Activated naive CD4-positive, alpha-beta T cell treated with anti-CD3 and anti-CD28 coated beads, Interleukin-2, amount 50 U/mL, for 16 hours (primary cell): ENCODE measurements around the gene NPHP3.
A peak's percentile ranks its signal among the peaks of the same experiment; 100 is the strongest.

Experiments
- DNase-seq: peaks from one replicate; pipeline ENCODE4 v3.0.0-alpha.2; 2020

NPHP3 gene

DNA sequence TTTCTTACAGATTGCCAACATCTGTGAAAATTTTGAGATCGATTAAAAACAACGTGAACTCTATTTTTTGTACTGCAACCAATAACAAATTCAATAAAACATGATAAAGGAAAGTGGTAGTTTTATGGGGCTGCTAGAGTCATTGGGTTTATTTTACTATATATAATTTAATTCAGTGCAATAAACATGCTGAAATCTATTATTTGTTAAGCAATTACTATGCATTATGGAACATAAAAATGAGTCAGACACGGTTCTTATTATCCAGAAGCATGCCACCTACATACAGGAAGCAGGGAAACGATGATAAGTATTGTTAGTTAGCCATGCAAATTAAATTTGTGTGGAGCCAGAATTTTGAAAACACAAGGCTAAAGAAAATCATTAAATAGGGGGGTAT, 27.2 kb downstream of the NPHP3 start:
- DNase-seq, result no peak

DNA sequence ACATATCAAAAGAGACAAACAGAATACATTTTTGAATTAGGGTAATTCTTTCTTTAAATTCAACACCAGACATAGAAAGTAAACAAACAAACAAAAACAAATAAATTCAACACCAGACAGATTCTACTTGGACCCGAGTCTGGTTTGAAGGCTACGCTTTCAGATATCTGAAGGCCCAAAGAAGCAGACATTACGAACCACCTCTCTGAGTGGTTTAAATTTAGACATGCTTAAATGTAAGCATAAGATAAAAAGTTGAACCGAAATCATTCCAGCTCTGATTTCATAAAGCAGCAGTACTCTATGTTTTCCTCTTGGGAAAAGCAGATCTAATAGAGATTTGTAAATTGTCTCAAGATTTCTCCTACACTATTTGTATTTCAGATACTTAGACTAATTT, 32.2 kb downstream of the NPHP3 start:
- no peak for DNase-seq

DNA sequence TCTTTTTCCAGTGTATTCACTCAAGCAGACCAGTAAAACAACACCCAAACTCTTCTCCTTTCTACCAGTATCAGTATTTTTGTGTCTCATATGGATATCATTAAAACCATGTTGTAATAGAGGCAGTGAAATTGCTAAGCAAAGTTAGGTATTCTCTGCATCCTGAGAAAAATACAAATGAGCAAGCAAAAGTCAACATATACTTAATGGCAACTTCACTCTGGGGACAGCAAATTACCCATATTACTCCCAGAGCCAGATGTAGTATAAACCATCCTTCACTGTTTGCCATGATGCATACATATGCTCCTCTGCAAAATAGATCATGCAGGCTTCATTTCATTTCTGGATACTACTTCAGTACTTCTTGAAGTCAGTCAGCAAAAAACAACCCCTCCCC, 40.0 kb downstream of the NPHP3 start:
- no peak for DNase-seq

DNA sequence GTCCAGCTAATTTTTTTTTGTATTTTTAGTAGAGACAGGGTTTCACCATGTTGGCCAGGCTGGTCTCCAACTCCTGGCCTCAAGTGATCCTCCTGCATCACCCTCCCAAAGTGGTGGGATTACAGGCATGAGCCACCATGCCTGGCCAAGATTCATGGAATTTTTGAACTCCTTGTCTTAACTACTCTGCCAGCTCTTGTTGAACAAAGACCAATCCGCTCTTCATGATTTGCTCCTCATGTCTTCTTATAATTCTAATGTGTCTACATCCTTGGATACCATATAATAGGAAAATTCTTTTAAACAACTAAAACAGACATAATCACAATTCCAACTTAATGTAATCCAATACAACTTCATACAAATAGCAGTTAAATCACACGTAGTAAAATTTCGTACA, 40.8 kb downstream of the NPHP3 start:
- DNase-seq, result no peak

DNA sequence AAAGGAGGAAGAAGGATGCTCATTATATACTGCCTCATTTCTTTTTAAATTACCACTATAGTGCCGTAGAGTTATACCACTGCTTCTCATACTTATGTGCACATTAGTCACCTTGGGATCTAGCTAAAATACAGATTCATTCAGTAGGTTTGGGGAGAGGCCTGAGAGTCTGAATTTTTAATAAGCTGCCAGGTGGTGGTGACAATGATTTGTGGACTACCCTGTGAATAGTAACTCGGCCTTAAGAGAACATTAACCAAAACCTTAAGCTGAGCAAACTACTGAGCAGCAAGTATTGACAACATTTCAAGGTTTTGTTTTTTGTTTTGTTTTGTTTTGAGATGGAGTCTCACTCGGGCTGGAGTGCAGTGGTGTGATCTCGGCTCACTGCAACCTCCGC, 42.3 kb downstream of the NPHP3 start:
- DNase-seq, result no peak

DNA sequence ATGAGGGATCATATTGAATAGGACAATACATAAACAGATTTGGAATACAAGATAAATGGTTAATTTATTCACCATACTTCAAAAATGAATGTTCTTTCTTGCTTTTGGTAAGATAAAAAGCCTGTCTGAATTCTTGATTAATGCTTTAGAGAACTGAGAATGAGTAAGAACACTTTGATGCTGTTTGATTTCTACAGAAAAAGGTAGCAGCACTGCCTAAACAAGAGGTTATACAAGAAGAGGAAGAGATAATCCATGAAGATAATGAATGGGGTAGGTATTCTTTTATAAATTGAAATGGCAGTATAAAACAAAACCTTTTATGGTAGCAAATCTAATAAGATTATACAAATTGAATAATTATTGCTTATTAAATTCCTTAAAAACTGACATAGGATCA, 46.8 kb downstream of the NPHP3 start:
- DNase-seq, result no peak

DNA sequence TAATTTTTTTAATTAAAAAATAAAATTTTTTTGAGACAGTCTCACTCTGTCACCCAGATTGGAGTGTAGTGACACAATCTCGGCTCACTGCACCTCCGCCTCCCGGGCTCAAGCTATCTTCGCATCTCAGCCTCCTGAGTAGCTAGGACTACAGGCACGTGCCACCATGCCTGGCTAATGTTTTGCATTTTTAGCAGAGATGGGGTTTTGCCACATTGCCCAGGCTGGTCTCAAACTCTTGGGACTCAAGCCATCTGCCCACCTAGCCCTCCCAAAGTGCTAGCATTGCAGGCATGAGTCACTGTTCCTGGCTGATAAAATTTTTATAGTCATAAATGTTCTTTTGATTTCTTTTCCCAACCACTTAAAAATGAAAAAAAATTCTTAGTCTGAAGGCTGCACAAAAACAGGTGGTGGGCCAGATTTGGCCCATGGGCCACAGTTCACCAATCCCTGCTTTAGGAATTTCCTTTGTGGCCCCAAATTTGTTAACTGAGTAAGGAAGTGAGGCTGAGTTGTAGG, 52.9 kb downstream of the NPHP3 start:
- DNase-seq, result no peak

DNA sequence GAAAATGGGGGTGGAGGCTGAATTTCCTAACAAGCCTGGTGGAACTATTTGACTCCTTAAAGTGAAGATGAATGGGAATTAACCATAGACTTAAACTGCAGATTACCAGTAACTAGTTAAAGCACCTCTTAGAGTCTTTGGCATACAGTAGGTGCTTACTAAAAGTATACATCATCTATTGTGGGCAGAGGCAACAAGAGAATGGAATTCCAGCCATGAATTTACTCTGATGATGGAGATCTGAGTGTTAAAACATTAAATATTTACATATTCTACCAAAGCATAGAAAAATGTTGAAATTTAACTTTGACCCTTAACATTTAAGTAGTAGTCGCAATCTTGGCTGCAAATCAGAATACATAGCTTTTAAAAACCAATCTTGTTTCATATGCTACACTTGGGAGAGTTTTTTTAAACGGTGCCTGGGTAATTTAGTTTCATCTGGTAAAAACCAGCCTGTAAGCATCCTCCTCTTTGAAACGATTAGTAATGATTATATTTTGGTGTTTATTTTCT, 56.9 kb downstream of the NPHP3 start:
- DNase-seq, result no peak

DNA sequence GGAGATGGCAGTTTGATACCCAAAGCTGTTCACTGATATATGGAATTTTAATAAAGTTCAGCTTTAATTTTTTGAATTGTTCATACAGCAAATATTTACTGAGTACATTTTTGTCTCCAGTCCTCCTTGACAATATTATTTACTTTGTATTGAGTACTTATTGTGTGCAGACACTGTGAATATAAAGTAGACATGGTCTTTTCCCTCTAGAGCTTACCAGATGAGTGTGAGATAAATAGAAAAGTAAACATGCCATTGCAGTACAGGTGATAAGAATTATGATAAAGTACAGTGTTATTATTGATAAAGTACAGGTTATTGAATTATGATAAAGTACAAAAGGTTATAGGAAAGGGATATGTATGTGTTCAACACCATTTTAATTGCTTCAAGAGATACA, 60.0 kb downstream of the NPHP3 start:
- DNase-seq, result no peak

DNA sequence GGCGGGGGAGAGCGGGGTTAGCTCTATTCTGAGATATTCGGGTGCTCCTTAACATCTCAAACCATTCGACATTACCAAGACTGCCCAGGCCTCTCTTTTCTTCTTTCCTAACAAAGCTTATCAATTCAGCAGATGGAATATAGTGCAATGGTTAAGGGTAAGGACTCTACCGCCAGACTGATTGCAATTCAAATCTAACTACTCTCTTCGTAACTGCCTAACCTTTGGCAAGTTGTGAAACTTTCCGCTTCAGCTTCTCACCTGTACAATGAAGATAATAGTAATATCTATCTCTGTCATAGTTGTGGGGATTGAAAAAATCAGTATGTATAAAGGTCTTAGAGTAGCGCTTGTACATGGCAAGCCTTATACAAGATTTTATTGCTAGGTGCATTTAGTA, 61.1 kb downstream of the NPHP3 start:
- no peak for DNase-seq

DNA sequence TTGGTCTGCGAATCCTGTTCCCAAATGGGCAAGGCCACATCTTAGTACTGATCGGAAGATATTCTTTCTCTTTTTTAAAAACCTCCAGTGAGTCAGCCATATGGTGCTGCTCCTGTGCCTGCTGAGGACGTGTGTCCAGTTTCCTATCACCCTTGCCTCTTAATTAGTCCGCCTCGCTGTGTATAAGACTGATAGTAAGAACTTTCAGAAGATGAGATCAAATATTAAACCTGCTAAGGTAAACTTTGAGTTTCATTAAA, 61.5 kb downstream of the NPHP3 start:
- no peak for DNase-seq

DNA sequence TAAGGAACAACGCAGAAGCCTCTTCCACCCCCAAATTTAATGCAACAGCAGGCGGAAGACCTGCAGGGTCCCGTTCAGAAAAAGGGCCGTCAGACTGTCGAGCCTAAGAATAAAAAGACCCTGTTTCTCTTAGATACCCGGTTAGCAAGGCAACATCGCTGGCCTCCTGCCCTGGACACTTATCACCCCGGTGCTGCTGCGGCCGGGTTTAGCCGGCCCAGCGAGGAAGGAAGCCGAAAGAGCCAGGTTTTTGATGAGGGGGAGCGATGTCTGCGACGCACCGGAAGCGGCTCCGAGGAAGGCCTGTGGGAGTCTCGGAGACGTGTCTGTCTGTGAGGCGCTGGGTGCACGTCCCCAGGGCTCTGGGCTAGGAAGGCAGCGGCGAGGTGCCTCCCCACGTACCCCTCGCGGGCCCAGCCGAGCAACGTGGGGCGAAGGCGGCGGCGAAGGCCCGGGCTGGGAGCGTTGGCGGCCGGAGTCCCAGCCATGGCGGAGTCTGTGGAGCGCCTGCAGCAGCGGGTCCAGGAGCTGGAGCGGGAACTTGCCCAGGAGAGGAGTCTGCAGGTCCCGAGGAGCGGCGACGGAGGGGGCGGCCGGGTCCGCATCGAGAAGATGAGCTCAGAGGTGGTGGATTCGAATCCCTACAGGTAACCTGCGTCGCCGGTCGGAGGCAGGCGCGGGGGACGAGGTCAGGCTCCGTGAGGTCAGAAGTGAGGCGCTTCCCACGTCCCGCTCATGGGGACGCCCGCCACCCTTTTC, 62.0 kb downstream of the NPHP3 start, which contains the start of gene UBA5:
Gene UBA5 (plus strand): TSS at position 278 of the 759 bp plus-strand sequence. CDS start 209 bp downstream, at position 487.
- peak; percentile 77 for DNase-seq

DNA sequence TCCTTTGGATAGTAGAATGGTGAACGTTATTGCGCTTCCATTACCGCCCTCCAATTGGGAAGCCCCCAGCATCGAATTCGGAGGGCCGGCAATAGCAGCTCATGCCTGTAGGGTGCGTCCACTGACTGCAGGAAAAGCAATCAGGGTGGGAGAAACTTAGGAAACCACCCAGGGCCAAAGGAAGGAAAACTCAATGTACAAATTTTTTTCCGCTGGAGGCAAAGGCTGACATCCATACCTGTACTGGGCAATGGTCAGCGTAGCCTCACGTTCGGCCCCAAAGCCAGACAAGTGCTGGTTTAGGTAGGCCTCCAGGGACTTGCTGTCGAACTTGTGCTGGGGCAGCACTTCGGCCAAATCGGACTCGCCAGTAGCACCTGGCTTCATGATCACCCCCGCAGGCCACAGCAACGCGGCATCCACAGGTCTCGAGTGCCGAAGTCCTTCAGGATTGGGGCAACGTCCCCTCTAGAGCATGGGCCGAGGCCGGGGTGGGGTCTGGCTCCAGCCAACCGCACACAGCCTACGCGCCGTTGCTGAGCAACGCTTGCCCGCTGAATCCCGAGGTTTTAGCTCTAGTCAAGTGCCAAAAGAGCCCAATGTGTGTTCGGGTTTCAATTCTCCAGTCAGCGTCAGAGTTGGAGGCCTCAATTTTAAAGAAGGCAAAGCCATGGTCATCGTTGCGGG, 62.7 kb downstream of the NPHP3 start, which contains the start of gene ACAD11:
Gene ACAD11 (minus strand): TSS at position 445 of the 687 bp plus-strand sequence. CDS start 58 bp downstream, at position 387.
- DNase-seq, result peak; percentile 32

DNA sequence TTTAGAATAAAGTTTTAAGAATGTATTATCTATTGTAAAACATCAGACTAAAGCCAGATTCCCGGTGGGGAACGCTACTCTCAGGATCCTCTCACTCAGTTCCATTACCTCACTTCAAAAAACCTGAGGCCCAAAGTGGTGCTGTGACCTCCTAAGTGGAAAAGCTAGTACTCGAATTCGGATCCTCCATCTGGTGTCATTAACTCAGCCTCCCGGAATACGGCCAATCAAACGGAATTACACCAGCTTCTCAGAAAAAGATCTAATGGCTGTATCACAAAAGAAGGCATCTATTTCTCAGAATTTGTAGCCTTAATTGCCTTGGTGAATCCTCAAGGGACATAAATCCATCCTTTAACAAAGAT, 63.2 kb downstream of the NPHP3 start:
- DNase-seq, result no peak

DNA sequence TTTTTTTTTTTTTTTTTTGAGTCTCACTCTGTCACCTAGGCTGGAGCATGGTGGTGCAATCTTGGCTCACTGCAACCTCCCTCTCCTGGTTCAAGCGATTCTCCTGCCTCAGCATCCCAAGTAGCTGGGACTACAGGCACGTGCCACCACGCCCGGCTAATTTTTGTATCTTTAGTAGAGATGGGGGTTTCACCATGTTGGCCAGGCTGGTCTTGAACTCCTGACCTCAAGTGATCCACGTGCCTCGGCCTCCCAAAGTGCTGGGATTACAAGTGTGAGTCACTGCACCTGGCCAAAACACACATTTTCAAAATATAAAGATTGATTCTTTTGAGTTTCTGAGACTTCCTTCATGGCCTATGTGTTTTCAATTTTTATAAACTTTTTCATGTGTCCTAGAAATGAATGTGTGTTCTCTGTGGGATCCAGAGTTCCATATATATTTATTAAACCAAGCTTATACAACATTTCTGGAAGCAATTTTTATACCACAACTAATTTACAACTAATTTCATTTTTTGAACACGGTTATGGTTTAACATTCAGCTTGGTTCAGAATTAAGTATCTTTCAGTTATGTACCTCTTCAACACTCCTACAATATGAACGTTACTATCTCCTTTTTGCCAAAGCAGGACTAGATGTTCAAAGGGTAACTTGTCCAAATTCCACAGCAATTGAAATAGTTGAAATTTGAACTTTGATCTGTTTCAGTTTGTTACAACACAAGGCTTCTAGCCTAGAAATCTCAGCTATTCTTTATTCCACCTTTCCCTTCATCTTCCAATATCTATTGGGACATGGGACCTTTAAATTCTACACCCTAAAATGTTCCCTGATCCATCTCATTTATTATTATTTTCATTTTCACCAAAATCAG, 64.1 kb downstream of the NPHP3 start:
- no peak for DNase-seq

DNA sequence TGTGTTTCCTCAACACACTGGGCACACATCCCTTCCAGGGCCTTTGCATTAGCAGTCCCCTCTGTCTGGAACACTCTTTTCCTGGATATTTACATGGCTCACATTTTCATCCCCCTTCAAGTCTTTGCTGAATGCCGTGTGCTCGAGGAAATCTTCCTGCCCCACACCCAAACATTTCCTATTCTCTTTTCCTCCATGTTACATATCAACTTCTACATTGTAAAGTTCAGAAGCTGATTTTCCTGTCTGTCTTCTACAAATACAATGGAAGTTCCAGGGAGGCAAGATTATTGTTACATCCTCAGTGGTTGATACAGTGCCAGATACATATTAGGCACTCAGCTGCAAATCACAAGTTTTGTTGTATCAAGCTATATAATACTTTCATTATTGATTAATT, 66.7 kb downstream of the NPHP3 start:
- no peak for DNase-seq

DNA sequence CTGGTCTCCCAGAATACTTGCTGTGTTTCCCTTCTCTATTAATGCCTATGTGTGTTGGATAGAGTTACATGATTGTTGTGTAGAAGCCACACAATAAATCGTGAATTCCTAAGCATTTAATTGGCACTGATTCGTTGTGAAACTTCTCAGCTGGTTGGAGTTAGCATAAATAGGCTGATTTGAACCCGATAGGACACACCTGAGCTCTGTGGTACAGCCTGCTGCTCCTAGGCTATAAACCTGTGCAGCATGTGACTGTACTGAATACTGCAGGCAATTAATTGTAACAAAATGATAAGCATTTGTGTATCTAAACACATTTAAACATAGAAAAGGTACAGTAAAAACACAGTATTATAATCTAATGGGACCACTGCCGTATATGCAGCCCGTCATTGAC, 67.5 kb downstream of the NPHP3 start:
- no peak for DNase-seq

DNA sequence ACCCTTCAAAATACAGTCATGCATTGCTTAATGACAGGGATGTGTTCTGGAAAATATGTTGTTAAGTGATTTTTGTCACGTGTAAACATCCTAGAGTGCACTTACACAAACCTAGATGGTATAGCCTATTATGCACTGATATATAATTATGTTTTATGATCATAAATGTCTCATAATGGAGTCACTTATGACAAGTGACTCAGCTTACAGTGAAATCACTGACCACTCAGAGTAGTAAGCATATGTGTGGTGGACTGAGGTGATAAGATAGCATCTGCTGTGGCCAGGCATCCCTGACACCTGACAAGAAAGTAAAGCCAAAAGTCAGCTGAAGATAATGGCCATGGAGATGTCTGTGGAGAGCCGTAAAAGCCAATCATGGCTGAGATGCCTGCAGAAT, 68.0 kb downstream of the NPHP3 start:
- DNase-seq, result no peak

DNA sequence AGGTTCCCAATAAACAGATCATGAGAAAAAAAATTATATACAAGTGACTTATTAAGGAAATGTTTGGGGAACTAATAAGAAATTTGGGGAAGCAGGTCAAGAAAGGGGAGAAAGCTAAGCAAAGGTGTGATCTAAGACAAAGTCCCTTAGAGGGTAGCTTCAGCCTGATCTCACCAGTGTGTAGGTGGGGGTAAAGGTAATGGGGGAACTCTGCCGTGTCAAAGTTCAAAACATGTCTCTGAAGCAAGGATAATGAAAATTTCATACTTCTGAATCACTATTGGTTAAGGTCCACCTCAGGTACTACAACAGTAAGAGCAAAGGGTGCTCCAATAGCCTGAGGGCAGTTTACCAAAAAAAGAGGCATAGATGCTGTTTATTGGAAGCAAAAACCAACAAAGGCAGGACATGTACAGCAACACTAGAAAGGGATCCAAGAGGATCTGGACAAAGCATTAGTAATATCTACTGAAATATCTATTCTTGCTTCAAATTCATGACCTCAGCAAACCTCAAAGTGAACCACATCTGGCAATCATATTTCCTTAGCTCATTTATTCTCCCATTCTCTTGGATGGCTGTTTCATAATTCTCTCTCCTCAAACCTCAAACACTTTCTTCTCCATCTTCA, 69.5 kb downstream of the NPHP3 start:
- no peak for DNase-seq

DNA sequence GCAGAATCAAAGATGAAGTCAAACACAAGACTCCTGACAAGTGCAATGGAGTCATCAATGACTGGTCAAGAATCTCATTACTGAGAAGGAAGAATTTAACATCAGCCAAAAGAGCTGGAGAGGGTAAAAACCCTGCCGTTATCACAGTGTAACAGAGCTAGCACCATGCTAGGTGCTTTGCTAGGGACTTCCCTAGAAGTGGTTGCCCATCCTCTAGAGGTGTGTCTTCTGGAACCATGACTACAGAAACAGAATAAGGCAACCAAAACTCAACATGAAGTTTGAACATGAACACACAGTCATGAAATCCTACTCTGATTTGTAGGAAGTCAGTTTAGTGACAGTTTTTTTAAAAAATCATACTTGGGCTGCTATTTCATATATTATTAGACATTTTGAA, 72.1 kb downstream of the NPHP3 start:
- DNase-seq, result no peak

DNA sequence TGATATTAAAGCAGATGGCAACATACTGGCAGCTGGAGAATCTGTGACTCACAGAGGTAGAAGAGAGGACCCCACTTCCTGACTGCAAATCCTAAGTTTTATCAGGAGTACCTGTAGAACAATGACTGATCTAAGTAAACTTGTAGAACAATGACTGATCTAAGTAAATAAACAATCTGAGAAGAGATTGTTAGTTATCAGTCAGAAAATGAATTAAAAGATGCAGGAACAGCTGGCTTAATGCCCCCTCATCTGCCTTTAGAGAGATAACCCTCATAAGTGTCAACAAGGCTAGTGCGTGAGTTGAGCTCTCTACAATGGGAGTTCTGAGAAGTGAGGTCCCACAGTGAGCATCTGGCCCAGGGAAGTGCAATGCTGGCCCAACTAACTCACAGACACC, 77.2 kb downstream of the NPHP3 start:
- no peak for DNase-seq

DNA sequence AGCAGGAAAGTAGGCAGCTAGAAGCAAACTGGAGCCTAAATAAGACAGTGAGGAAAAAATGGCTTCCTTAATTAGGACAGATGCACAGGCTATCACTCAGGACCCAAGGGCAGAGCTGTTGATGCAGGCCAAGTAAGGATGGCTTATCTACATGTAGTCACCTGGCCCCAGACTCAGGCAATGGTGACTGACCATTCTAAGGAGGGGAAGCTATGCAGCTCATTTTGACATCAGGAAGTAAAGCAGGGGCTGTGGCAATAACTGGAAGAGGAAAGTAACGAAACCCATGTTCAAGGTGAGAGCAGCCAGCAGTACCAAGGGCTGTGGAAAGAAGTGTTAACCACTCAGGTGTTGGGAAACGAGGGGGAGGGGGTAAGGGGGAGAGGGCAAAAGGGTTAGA, 78.8 kb downstream of the NPHP3 start:
- no peak for DNase-seq

DNA sequence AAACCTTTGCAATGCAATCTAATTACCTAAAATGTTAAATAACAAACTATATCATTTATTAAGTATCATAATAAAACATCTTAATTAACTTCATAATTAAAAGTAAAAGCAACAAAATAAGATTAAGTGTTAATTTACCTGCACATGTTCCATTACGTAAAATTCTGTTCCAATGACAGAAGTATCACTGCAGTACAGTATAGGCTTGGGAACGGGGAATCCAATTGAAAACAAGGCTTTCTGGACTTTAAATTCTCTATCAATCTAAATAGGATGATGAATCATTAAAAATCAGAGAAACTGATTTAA, 79.7 kb downstream of the NPHP3 start:
- no peak for DNase-seq
